HepG2 (cell line): ENCODE data around the gene PAN3.

ENCODE experiments used
- FOXJ3 ChIP-seq: sonication (generic); formaldehyde crosslinking; IDR thresholded peaks from 2 replicates; pipeline ENCODE4 v1.4.0; 2020; ENCODE audit warnings: missing genetic modification reagents, mild to moderate bottlenecking, borderline replicate concordance
- MAX ChIP-seq: IDR thresholded peaks from 2 replicates; pipeline ENCODE4 v1.6.1; 2012; ENCODE audit warnings: inconsistent platforms
- POLR2A ChIP-seq, 2 experiments: IDR thresholded peaks; 2 replicates each; pipeline ENCODE4 v1.6.1; 2011; ENCODE audit warnings: low read depth in 2 of 2, low read length in 2 of 2, mild to moderate bottlenecking in 1 of 2, moderate library complexity in 1 of 2; ENCODE audit not compliant: insufficient read depth in 1 of 2

GRCh38 chr13:28092431-28092830 is 45.9 kb upstream of the PAN3 start:
- TF ChIP-seq POLR2A (IDR thresholded peaks at IDR 0.05; ENCODE audit: insufficient read depth in 1 of 2, low read depth in 2 of 2, low read length in 2 of 2), result no peak
- no peak for TF ChIP-seq MAX
- TF ChIP-seq FOXJ3 (CRISPR knock-in tag), result no peak
